PFSK-1 (cell line): ENCODE data around the gene NEK7.

Experiments
- POLR2AphosphoS5 ChIP-seq: IDR thresholded peaks from 2 replicates; pipeline ENCODE4 v1.6.1; 2012; ENCODE audit warnings: low read depth, mild to moderate bottlenecking, control low read depth, low read length, moderate library complexity
- TAF1 ChIP-seq: IDR thresholded peaks from 2 replicates; pipeline ENCODE4 v1.6.1; 2012; ENCODE audit warnings: low read length, control low read depth, borderline replicate concordance; ENCODE audit not compliant: insufficient read depth

DNA sequence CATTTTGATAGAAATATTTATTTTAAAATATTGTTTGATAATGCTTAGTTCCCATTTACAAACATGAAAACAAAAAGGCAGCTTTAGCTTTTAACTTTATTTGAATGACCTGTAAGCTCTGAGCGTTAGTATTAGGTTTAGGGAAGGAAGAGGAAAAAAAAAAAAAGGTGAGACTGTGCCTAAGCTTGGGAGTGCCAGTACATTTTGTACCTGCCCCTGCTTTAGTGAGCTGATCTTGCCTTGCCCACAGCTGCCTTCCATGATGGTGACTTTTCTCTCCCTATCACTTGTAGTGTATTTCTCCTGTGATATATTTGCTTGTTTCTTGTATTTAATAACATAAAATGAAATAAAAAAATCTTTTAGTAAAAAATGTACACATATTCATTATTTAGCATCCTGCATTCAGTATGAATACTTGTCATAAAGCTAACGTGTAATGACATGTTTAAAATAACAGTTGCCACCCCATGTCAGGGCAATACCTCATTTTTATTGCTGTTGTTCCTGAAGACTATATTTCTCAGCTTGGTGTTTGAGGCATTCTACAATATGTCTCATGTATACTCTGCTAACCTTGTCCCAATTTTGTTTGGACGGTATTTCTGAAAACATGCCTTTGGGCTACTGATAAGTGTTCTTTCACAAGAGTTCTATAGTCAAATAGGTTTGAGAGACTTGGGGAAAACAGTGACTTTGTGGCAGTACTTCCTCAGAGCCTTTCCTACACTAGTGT lies 76.3 kb downstream of the NEK7 start:
- TF ChIP-seq TAF1 (no peak), POLR2AphosphoS5 (no peak)
